ENCODE data around the gene SHLD3.

DNA sequence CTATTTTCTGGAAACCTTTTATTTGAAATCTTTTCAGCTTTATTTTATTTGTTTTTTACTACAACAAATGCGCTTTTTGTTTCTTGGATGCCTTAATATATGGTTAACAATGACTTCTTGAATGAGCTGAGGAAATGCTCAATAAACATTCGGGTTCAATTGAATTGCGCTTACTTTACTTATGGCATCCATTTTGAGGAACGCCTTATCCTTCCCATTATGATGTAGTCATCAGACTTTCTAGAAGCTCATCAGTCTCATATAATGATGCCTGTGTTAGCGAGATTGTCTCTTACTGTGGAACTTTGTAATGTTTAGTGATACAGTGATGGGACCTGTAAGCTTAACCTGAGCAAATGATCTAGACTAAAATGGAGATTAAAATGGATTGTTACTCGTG lies 916 bp downstream of the SHLD3 start:
- TF ChIP-seq POLR2A (IDR thresholded peaks at IDR 0.05) (no peak), POLR2AphosphoS5 (IDR thresholded peaks at IDR 0.05) (no peak)
- TF ChIP-seq, protein P1, sequence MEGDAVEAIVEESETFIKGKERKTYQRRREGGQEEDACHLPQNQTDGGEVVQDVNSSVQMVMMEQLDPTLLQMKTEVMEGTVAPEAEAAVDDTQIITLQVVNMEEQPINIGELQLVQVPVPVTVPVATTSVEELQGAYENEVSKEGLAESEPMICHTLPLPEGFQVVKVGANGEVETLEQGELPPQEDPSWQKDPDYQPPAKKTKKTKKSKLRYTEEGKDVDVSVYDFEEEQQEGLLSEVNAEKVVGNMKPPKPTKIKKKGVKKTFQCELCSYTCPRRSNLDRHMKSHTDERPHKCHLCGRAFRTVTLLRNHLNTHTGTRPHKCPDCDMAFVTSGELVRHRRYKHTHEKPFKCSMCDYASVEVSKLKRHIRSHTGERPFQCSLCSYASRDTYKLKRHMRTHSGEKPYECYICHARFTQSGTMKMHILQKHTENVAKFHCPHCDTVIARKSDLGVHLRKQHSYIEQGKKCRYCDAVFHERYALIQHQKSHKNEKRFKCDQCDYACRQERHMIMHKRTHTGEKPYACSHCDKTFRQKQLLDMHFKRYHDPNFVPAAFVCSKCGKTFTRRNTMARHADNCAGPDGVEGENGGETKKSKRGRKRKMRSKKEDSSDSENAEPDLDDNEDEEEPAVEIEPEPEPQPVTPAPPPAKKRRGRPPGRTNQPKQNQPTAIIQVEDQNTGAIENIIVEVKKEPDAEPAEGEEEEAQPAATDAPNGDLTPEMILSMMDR (IDR thresholded peaks at IDR 0.05) = no peak
